ENCODE data around the gene NEK9.

Gene NEK9

GRCh38 chr14:75143761-75144527 lies 17.1 kb upstream of the NEK9 start:
- Histone ChIP-seq H3K36me3 (ENCODE audit: control insufficient read depth, insufficient read depth, low read length) (peaks cover 2% of the 10 kb centered on the region; the same call in 1 of the 2 replicates), H3K4me3 (replicated peaks; ENCODE audit: low read depth, low read length) (no peak overlapping the region), H3K27me3 (replicated peaks; ENCODE audit: control insufficient read depth, insufficient read depth, low read length) (no peaks in the 10 kb centered on the region)
- DNase-seq (ENCODE audit: extremely low read depth, insufficient read length): no peak
- TF ChIP-seq CTCF (IDR thresholded peaks at IDR 0.05; ENCODE audit: insufficient read depth, low read length, poor library complexity, severe bottlenecking): no peak

- no peak for DNase-seq (ENCODE audit: extremely low read depth, insufficient read length)
- no peak for TF ChIP-seq CTCF (IDR thresholded peaks at IDR 0.05; ENCODE audit: insufficient read depth, low read length, poor library complexity, severe bottlenecking)
- H3K36me3 ChIP-seq (ENCODE audit: control insufficient read depth, insufficient read depth, low read length): peaks cover 2% of the 10 kb centered on the region; the same call in 1 of the 2 replicates
- no peak overlapping the region for H3K4me3 ChIP-seq (replicated peaks; ENCODE audit: low read depth, low read length)
- H3K27me3 ChIP-seq (replicated peaks; ENCODE audit: control insufficient read depth, insufficient read depth, low read length): no peaks in the 10 kb centered on the region
These were observed 15.6 kb upstream of the NEK9 start for GRCh38 chr14:75142494-75142893.

DNA sequence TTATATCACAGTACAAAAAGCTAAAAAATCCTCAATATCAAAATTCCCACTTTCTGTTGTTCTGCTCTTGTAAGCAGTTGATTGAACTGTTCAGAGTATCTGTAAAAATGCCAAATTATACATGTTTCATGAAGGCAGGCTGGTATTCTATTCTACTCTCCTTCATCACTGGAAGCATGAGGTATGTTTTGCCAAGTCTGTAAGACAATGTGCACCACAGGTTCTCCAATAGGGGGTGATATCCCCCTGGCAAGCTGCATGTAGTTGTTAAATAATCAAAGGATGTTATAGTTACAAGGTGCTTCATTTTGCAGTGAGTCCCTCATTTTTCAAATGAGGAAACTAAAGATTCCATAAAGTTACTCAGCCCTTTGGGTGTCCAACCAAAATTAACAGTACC lies 15.1 kb upstream of the NEK9 start:
- DNase-seq (ENCODE audit: extremely low read depth, insufficient read length): no peak
- Histone ChIP-seq H3K4me3 (replicated peaks; ENCODE audit: low read depth, low read length) (no peak overlapping the region), H3K27me3 (replicated peaks; ENCODE audit: control insufficient read depth, insufficient read depth, low read length) (no peaks in the 10 kb centered on the region), H3K36me3 (ENCODE audit: control insufficient read depth, insufficient read depth, low read length) (peaks cover 2% of the 10 kb centered on the region; the same call in 1 of the 2 replicates)
- peak; percentile 33 for TF ChIP-seq CTCF (IDR thresholded peaks at IDR 0.05; ENCODE audit: insufficient read depth, low read length, poor library complexity, severe bottlenecking)

- TF ChIP-seq CTCF (IDR thresholded peaks at IDR 0.05; ENCODE audit: insufficient read depth, low read length, poor library complexity, severe bottlenecking): no peak
- H3K36me3 ChIP-seq (ENCODE audit: control insufficient read depth, insufficient read depth, low read length): peaks cover under 1% of the 10 kb centered on the region; the same call in 1 of the 2 replicates
These were observed 14.2 kb upstream of the NEK9 start for GRCh38 chr14:75141062-75141461.

GRCh38 chr14:75140620-75141019 lies 13.8 kb upstream of the NEK9 start:
- H3K36me3 ChIP-seq (ENCODE audit: control insufficient read depth, insufficient read depth, low read length): no peaks in the 10 kb centered on the region; the same call in 1 of the 2 replicates
- TF ChIP-seq CTCF (IDR thresholded peaks at IDR 0.05; ENCODE audit: insufficient read depth, low read length, poor library complexity, severe bottlenecking): no peak

More at GRCh38 chr14:75141062-75141461, 14.2 kb upstream of the NEK9 start:
- DNase-seq (ENCODE audit: extremely low read depth, insufficient read length): no peak
- H3K27me3 ChIP-seq (replicated peaks; ENCODE audit: control insufficient read depth, insufficient read depth, low read length): no peaks in the 10 kb centered on the region
- no peak overlapping the region for H3K4me3 ChIP-seq (replicated peaks; ENCODE audit: low read depth, low read length)

More at GRCh38 chr14:75140620-75141019, 13.8 kb upstream of the NEK9 start:
- Histone ChIP-seq H3K27me3 (replicated peaks; ENCODE audit: control insufficient read depth, insufficient read depth, low read length) (no peaks in the 10 kb centered on the region), H3K4me3 (replicated peaks; ENCODE audit: low read depth, low read length) (no peak overlapping the region)
- DNase-seq (ENCODE audit: extremely low read depth, insufficient read length): no peak
